NCI-H226 (cell line): ENCODE data around the gene LBR.

Source experiments
- DNase-seq: peaks from one replicate; pipeline ENCODE4 v3.0.0-alpha.2; 2015

The LBR gene

GRCh38 chr1:225442123-225442505, 14.3 kb upstream of the LBR start:
- no peak for DNase-seq

GRCh38 chr1:225441314-225442122, 13.7 kb upstream of the LBR start:
- DNase-seq: no peak

- no peak for DNase-seq
Observed at GRCh38 chr1:225440380-225441221, 12.8 kb upstream of the LBR start.

- no peak for DNase-seq
Observed at GRCh38 chr1:225437710-225438437, 10.0 kb upstream of the LBR start.

GRCh38 chr1:225435957-225436392, 8.1 kb upstream of the LBR start:
- no peak for DNase-seq

- DNase-seq: no peak
Observed at GRCh38 chr1:225435487-225435886, 7.6 kb upstream of the LBR start.

- no peak for DNase-seq
Observed at GRCh38 chr1:225435076-225435475, 7.2 kb upstream of the LBR start.

- no peak for DNase-seq
Observed at GRCh38 chr1:225434046-225434445, 6.2 kb upstream of the LBR start.

- DNase-seq: no peak
Observed at GRCh38 chr1:225431081-225431863, 3.4 kb upstream of the LBR start.

GRCh38 chr1:225430301-225430700, 2.5 kb upstream of the LBR start:
- no peak for DNase-seq

GRCh38 chr1:225428881-225429455, 1.1 kb upstream of the LBR start:
- DNase-seq: no peak

- peak; percentile 63 for DNase-seq
Observed at GRCh38 chr1:225428068-225428880, 436 bp upstream of the LBR start.

GRCh38 chr1:225426395-225427234, 1.2 kb downstream of the LBR start:
- peak; percentile 3 for DNase-seq

GRCh38 chr1:225425201-225425786, 2.5 kb downstream of the LBR start:
- DNase-seq: peak; percentile 63

- DNase-seq: peak; percentile 50
Observed at GRCh38 chr1:225424562-225425200, 3.2 kb downstream of the LBR start.

GRCh38 chr1:225423518-225423855, 4.4 kb downstream of the LBR start:
- DNase-seq: no peak

- DNase-seq: no peak
Observed at GRCh38 chr1:225422795-225423517, 4.9 kb downstream of the LBR start.

- DNase-seq: no peak
Observed at GRCh38 chr1:225422031-225422605, 5.7 kb downstream of the LBR start.
